HepG2 (cell line): ENCODE data around the gene CD300LF. TPM values are rescaled to one million over a fixed set of nuclear protein-coding genes. Genes with fewer than 3 reads are reported as not detected.
A peak's percentile ranks its signal among the peaks of the same experiment; 100 is the strongest.

Experiments used
- ATAC-seq: fragments of 200-7000 bp; cut with Tn5 transposase; 3 replicates; pipeline ENCODE4 v1.9.1; 2020; ENCODE audit warnings: mild to moderate bottlenecking, moderate library complexity
- BruUV-seq: library from RNA; stranded (reverse); fragments of 400-500 nt; replicated peaks from 2 replicates; lab custom pipeline; 2021; lab: Mats Ljungman, UMichigan
- CTCF ChIA-PET: fragments of 300-600 bp; formaldehyde crosslinking; extraction: SDS; loops from one replicate; lab custom pipeline; 2021; ENCODE audit warnings: low total read pairs, inconsistent platforms, low intra/inter-chr PET ratio; lab: Yijun Ruan, JAX
- POLR2A ChIA-PET: fragments of 350-600 bp; sonication (Branson Sonifier 250); formaldehyde crosslinking; loops from one replicate; lab custom pipeline; 2020; ENCODE audit warnings: antibody characterized with exemption, inconsistent platforms; lab: Yijun Ruan, JAX
- DNase-seq: peaks from one replicate; pipeline ENCODE4 v3.0.0-alpha.2; 2015; ENCODE audit warnings: low spot score
- FAIRE-seq: peaks from 3 replicates; lab custom pipeline; 2011; peaks lifted over from hg19 to GRCh38; lab: Jason Lieb, UNC
- H2AFZ ChIP-seq: one replicate; pipeline ENCODE4 v1.6.1; 2011; ENCODE audit warnings: low read length, inconsistent platforms
- H3K27ac ChIP-seq: fragments of 300-600 bp; 3 replicates; pipeline ENCODE4 v1.8.0; 2011; ENCODE audit warnings: mixed run types, mild to moderate bottlenecking, mixed read lengths, low read length, inconsistent platforms; ENCODE audit not compliant: insufficient read depth; ENCODE audit errors: extremely low read length
- H3K27me3 ChIP-seq, 2 experiments: fragments of 200-600 bp in 1 of 2; 2 replicates in 1 of 2; 3 replicates in 1 of 2; pipeline versions ENCODE4 v1.6.0 to v1.8.0; 2011; ENCODE audit warnings: low read length in 2 of 2, mild to moderate bottlenecking in 2 of 2, moderate library complexity in 2 of 2, inconsistent platforms in 1 of 2; ENCODE audit not compliant: insufficient read depth in 2 of 2, control insufficient read depth in 1 of 2
- H3K36me3 ChIP-seq, 2 experiments: fragments of 200-600 bp in 1 of 2; replicated peaks in 1 of 2; 2 replicates in 1 of 2; 3 replicates in 1 of 2; pipeline versions ENCODE4 v1.5.1 to v1.8.0; 2011; ENCODE audit warnings: low read length in 2 of 2, inconsistent platforms in 1 of 2; ENCODE audit not compliant: insufficient read depth in 2 of 2, control insufficient read depth in 1 of 2
- H3K4me1 ChIP-seq: 2 replicates; pipeline ENCODE4 v1.5.1; 2012; ENCODE audit warnings: low read length, inconsistent platforms; ENCODE audit not compliant: insufficient read depth
- H3K4me2 ChIP-seq: 2 replicates; pipeline ENCODE4 v1.6.0; 2011; ENCODE audit warnings: low read depth, low read length, inconsistent platforms
- H3K4me3 ChIP-seq, 3 experiments: fragments of 200-600 bp in 1 of 3; sonication (generic), shearing (Covaris generic) in 1 of 3; replicated peaks in 1 of 3; 2 replicates each; pipeline ENCODE4 v1.5.1; 2011 to 2016; ENCODE audit warnings: low read length in 3 of 3, inconsistent platforms in 2 of 3, low read depth in 2 of 3, mild to moderate bottlenecking in 2 of 3, control low read depth in 1 of 3, mixed read lengths in 1 of 3; ENCODE audit not compliant: insufficient read depth in 1 of 3
- H3K79me2 ChIP-seq: one replicate; pipeline ENCODE4 v1.6.1; 2011; ENCODE audit warnings: low read length, inconsistent platforms; ENCODE audit not compliant: insufficient read depth
- H3K9ac ChIP-seq: 2 replicates; pipeline ENCODE4 v1.6.0; 2011; ENCODE audit warnings: mild to moderate bottlenecking, low read depth, low read length, inconsistent platforms; ENCODE audit not compliant: insufficient read depth
- H3K9me3 ChIP-seq: 2 replicates; pipeline ENCODE4 v1.5.1; 2012; ENCODE audit warnings: mild to moderate bottlenecking, low read length
- H4K20me1 ChIP-seq: 2 replicates; pipeline ENCODE4 v1.6.0; 2011; ENCODE audit warnings: inconsistent platforms, mild to moderate bottlenecking, low read length, moderate library complexity; ENCODE audit not compliant: insufficient read depth
- FOXA1 ChIP-seq, 2 experiments: fragments of 450-650 bp in 1 of 2; sonication (generic) in 1 of 2; formaldehyde crosslinking in 1 of 2; IDR thresholded peaks; 2 replicates each; pipeline versions ENCODE4 v1.4.0 to v1.6.1; 2016 to 2020; ENCODE audit warnings: missing genetic modification reagents in 1 of 2
- REL ChIP-seq: sonication (generic); formaldehyde crosslinking; conservative IDR thresholded peaks from 2 replicates; pipeline ENCODE4 v1.8.0; 2022; ENCODE audit warnings: mild to moderate bottlenecking, missing genetic modification reagents, moderate library complexity
- SP4 ChIP-seq: sonication (generic); formaldehyde crosslinking; IDR thresholded peaks from 2 replicates; pipeline ENCODE4 v1.8.1; 2023; ENCODE audit warnings: mild to moderate bottlenecking, missing genetic modification reagents
- WGBS: methylation state at CpG from one replicate; pipeline ENCODE4 v1.1.6; 2017; ENCODE audit warnings: low lambda C conversion rate; 5-methylcytosine and 5-hydroxymethylcytosine counted together
- in situ Hi-C: cut with HindIII; loops from 2 replicates; pipeline ENCODE4 v1.10.0; 2017; ENCODE audit warnings: low pct_unique_long_range_greater_than_20kb; ENCODE audit not compliant: extremely low pct_ligation_motif_present
- intact Hi-C: fragments of 100-400 bp; cut with micrococcal nuclease; formaldehyde crosslinking; loops from one replicate; pipeline ENCODE4 v1.10.0; 2022; ENCODE audit not compliant: unreplicated experiment
- polyA plus RNA-seq, 8 experiments: library from polyadenylated mRNA; depleted of rRNA in 3 of 8; stranded (reverse) in 7 of 8; unstranded in 1 of 8; fragments of >200 nt; fragmentation: Illumina TruSeq in 4 of 8; extraction: Trizol in 4 of 8; gene quantifications; 2 replicates each; pipeline versions ENCODE4 v1.2.1 to v1.2.3, GENCODE V29; 2011 to 2016; ENCODE audit warnings: low read depth in 4 of 8, missing spikeins in 1 of 8, mixed read lengths in 1 of 8; ENCODE audit not compliant: insufficient read depth in 1 of 8
- total RNA-seq, 5 experiments: library from RNA; depleted of rRNA; stranded (reverse); fragments of >200 nt; fragmentation: Illumina TruSeq; extraction: Trizol; gene quantifications; 2 replicates each; pipeline ENCODE4 v1.2.3, GENCODE V29; 2016; ENCODE audit warnings: low read depth in 1 of 5
- TF ChIP-seq, protein P1 (sequence below): sonication (generic); formaldehyde crosslinking; IDR thresholded peaks from 2 replicates; pipeline ENCODE4 v1.4.0; 2020; ENCODE audit warnings: missing genetic modification reagents
- TF ChIP-seq, protein P2 (sequence below), 2 experiments: fragments of 450-650 bp in 1 of 2; sonication (generic) in 1 of 2; formaldehyde crosslinking in 1 of 2; IDR thresholded peaks; 2 replicates each; pipeline versions ENCODE4 v1.6.1 to v1.8.0; 2016 to 2022; ENCODE audit warnings: antibody characterized with exemption in 1 of 2, mild to moderate bottlenecking in 1 of 2, missing genetic modification reagents in 1 of 2

CD300LF gene
- total and polyA plus RNA-seq, 2 of the 13 experiments (the other 11 are each of a cell fraction or from before 2014, with no cell fraction given) = not detected

DNA sequence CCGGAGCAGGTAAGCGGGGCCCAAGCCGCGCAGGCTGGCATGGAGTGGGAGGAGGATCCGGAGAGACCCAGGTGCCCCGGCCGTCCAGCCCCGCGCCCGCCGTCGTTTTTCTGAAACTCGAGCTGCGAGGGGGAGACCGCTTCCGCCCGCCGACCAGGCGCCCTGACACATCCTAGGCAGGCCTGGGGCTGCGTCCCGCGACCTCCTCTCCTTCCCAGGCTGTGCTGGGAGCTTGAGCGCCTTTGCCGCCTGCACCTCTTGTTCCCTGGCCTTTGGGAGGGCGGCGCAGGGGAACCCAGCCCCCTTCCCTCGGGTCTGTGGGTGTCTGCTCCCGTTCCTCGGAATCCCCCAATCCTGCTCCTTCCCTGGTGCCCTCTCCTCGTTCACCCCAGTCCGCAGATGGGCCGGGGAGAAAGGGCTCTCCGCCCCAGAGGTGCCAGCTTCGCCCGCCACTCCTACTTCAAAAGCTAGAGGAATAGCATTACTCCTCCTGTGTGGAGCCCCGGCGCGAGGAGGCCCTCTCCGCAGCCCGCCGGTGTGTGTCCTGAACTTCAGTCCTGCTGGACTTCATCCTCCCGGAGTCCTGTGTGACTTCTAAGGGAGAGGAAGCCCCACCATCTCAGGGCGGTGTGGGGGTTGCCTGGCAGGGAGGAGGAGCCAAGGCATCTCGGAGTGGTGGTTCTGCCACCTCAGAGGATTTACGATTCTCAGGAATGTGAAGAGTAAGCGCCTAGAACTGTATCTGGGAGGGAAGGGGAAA is 36.7 kb upstream of the CD300LF start (continued):
- TF ChIP-seq, protein P1, sequence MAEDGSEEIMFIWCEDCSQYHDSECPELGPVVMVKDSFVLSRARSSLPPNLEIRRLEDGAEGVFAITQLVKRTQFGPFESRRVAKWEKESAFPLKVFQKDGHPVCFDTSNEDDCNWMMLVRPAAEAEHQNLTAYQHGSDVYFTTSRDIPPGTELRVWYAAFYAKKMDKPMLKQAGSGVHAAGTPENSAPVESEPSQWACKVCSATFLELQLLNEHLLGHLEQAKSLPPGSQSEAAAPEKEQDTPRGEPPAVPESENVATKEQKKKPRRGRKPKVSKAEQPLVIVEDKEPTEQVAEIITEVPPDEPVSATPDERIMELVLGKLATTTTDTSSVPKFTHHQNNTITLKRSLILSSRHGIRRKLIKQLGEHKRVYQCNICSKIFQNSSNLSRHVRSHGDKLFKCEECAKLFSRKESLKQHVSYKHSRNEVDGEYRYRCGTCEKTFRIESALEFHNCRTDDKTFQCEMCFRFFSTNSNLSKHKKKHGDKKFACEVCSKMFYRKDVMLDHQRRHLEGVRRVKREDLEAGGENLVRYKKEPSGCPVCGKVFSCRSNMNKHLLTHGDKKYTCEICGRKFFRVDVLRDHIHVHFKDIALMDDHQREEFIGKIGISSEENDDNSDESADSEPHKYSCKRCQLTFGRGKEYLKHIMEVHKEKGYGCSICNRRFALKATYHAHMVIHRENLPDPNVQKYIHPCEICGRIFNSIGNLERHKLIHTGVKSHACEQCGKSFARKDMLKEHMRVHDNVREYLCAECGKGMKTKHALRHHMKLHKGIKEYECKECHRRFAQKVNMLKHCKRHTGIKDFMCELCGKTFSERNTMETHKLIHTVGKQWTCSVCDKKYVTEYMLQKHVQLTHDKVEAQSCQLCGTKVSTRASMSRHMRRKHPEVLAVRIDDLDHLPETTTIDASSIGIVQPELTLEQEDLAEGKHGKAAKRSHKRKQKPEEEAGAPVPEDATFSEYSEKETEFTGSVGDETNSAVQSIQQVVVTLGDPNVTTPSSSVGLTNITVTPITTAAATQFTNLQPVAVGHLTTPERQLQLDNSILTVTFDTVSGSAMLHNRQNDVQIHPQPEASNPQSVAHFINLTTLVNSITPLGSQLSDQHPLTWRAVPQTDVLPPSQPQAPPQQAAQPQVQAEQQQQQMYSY (CRISPR knock-in tag) = no peak
- TF ChIP-seq REL (CRISPR knock-in tag) (0 out of 2 replicates have a peak, but pooled peaks have one; percentile 63), SP4 (CRISPR knock-in tag) (no peak)

DNA sequence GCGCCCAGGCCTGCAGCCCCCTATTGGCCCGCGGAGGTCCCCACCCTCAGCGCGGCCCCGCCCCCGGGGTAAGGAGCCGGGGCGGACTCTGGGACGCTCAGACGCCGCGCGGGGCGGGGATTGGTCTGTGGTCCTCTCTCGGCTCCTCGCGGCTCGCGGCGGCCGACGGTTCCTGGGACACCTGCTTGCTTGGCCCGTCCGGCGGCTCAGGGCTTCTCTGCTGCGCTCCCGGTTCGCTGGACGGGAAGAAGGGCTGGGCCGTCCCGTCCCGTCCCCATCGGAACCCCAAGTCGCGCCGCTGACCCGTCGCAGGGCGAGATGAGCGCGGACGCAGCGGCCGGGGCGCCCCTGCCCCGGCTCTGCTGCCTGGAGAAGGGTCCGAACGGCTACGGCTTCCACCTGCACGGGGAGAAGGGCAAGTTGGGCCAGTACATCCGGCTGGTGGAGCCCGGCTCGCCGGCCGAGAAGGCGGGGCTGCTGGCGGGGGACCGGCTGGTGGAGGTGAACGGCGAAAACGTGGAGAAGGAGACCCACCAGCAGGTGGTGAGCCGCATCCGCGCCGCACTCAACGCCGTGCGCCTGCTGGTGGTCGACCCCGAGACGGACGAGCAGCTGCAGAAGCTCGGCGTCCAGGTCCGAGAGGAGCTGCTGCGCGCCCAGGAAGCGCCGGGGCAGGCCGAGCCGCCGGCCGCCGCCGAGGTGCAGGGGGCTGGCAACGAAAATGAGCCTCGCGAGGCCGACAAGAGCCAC is 36.0 kb upstream of the CD300LF start, which contains the start of gene NHERF1:
NHERF1 (plus strand) TSS at position 100 of the 750 bp plus-strand sequence; CDS start at position 319, 219 bp downstream.
- no peaks in the 10 kb centered on the region; a peak in 1 of 5 replicates for H3K27me3 ChIP-seq
- CTCF ChIA-PET = interaction anchor here (1.0 to 9.0 kb wide), 5 partner anchors 9 to 43 kb away, joined by 3 to 219 read pairs (median 4); partner anchors contain the start of gene NAT9
- POLR2A ChIA-PET = interaction anchor here (1.1 to 21.5 kb wide), 7 partner anchors 8 to 328 kb away, joined by 3 to 1459 read pairs (median 17); partner anchors contain the start of genes FDXR, NAT9 and RAB37
- no peaks in the 10 kb centered on the region for H3K9me3 ChIP-seq
- peaks cover 12% of the 10 kb centered on the region for H4K20me1 ChIP-seq
- intact Hi-C loops = no loop called here
- H3K4me2 ChIP-seq = peak within 1 kb of the TSS; percentile 97
- peak within 1 kb of the TSS; percentile 95 to 99 (median 99) for H3K4me3 ChIP-seq
- FAIRE-seq (no peak), DNase-seq (peak; percentile 88), ATAC-seq (peak; percentile 65)
- peak within 1 kb of the TSS; percentile 96 for H3K27ac ChIP-seq
- in situ Hi-C loops = loop anchor here (5.0 kb wide), 1 partner anchor 34 kb away; no protein-coding TSS in a partner anchor
- H3K79me2 ChIP-seq = peaks cover 53% of the 10 kb centered on the region
- peak within 1 kb of the TSS; percentile 94 for H3K9ac ChIP-seq
- H3K36me3 ChIP-seq = peaks cover 0 to 12% of the 10 kb centered on the region in 2 experiments; a peak in 2 of 5 replicates
- WGBS = 0% methylated on average over 21 of the region's 90 CpGs
- H3K4me1 ChIP-seq = peaks cover 69% of the 10 kb centered on the region
- BruUV-seq = TSS peak; percentile 69
- H2AFZ ChIP-seq = no peak within 1 kb of the TSS
- TF ChIP-seq, protein P2, sequence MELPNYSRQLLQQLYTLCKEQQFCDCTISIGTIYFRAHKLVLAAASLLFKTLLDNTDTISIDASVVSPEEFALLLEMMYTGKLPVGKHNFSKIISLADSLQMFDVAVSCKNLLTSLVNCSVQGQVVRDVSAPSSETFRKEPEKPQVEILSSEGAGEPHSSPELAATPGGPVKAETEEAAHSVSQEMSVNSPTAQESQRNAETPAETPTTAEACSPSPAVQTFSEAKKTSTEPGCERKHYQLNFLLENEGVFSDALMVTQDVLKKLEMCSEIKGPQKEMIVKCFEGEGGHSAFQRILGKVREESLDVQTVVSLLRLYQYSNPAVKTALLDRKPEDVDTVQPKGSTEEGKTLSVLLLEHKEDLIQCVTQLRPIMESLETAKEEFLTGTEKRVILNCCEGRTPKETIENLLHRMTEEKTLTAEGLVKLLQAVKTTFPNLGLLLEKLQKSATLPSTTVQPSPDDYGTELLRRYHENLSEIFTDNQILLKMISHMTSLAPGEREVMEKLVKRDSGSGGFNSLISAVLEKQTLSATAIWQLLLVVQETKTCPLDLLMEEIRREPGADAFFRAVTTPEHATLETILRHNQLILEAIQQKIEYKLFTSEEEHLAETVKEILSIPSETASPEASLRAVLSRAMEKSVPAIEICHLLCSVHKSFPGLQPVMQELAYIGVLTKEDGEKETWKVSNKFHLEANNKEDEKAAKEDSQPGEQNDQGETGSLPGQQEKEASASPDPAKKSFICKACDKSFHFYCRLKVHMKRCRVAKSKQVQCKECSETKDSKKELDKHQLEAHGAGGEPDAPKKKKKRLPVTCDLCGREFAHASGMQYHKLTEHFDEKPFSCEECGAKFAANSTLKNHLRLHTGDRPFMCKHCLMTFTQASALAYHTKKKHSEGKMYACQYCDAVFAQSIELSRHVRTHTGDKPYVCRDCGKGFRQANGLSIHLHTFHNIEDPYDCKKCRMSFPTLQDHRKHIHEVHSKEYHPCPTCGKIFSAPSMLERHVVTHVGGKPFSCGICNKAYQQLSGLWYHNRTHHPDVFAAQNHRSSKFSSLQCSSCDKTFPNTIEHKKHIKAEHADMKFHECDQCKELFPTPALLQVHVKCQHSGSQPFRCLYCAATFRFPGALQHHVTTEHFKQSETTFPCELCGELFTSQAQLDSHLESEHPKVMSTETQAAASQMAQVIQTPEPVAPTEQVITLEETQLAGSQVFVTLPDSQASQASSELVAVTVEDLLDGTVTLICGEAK (IDR thresholded peaks at IDR 0.05) = no peak
- TF ChIP-seq, protein P2 (CRISPR knock-in tag; IDR thresholded peaks at IDR 0.05) = no peak; the same call in none of the 2 replicates
- TF ChIP-seq FOXA1 (IDR thresholded peaks at IDR 0.05) (no peak), FOXA1 (CRISPR knock-in tag; IDR thresholded peaks at IDR 0.05) (peak; percentile 8; the same call in 1 of the 2 replicates)
